GM19395 (cell line): ENCODE data around the gene GEN1.
A peak's percentile ranks its signal among the peaks of the same experiment; 100 is the strongest.

Source experiments
- ATAC-seq: cut with Tn5 transposase; IDR thresholded peaks from one replicate; pipeline ENCODE4 v1.9.1; 2021; ENCODE audit warnings: mild to moderate bottlenecking, moderate library complexity; ENCODE audit not compliant: unreplicated experiment

Gene GEN1, protein sequence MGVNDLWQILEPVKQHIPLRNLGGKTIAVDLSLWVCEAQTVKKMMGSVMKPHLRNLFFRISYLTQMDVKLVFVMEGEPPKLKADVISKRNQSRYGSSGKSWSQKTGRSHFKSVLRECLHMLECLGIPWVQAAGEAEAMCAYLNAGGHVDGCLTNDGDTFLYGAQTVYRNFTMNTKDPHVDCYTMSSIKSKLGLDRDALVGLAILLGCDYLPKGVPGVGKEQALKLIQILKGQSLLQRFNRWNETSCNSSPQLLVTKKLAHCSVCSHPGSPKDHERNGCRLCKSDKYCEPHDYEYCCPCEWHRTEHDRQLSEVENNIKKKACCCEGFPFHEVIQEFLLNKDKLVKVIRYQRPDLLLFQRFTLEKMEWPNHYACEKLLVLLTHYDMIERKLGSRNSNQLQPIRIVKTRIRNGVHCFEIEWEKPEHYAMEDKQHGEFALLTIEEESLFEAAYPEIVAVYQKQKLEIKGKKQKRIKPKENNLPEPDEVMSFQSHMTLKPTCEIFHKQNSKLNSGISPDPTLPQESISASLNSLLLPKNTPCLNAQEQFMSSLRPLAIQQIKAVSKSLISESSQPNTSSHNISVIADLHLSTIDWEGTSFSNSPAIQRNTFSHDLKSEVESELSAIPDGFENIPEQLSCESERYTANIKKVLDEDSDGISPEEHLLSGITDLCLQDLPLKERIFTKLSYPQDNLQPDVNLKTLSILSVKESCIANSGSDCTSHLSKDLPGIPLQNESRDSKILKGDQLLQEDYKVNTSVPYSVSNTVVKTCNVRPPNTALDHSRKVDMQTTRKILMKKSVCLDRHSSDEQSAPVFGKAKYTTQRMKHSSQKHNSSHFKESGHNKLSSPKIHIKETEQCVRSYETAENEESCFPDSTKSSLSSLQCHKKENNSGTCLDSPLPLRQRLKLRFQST

GRCh38 chr2:17753803-17754663, at the start of gene GEN1, which contains the start of gene SMC6:
Gene GEN1, plus strand, starts transcription at chr2:17754138. Its CDS starts 5,806 bp downstream, at chr2:17759944.
Gene SMC6, minus strand, starts transcription at chr2:17753810. Its CDS starts 7,864 bp downstream, at chr2:17745946.
- ATAC-seq: peak; percentile 62

DNA sequence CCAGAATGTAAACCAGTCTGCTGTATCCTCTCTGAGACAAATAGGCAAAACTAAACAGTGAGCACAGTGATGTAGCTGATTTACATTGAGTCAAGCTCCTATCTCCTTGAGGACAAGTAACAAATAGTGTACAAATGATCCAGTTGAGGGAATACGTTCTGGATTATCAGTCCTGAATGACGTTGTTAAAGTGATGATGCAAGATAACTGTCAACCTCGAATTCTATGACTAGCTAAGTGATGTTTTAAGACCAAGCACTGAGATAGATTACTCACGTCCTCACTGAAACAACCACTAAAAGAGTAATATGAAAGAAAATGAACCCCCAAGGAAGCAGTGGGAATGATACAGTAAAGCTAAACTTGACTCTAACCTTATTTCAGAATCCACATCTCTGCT, 47.1 kb upstream of the GEN1 start:
- no peak for ATAC-seq

DNA sequence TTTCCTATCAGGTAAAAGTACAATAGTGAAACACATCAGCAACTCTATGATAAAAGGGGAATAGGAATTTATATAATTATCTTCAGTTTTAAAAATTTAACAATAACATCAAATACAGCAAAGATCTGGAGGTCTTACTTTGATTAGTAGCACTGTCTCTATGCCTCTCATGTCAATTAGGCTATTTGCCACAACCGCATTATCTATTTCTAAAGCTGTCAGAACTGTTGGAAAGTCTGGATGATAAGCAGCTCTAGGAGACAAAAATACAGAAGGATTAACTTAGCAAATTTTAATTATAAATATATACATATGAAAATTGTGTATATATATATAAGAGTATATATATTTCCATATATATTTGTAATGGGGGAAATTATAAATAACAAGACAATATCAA, 45.4 kb upstream of the GEN1 start:
- ATAC-seq: no peak

- no peak for ATAC-seq
Measured at GRCh38 chr2:17709897-17710296, 44.0 kb upstream of the GEN1 start.

DNA sequence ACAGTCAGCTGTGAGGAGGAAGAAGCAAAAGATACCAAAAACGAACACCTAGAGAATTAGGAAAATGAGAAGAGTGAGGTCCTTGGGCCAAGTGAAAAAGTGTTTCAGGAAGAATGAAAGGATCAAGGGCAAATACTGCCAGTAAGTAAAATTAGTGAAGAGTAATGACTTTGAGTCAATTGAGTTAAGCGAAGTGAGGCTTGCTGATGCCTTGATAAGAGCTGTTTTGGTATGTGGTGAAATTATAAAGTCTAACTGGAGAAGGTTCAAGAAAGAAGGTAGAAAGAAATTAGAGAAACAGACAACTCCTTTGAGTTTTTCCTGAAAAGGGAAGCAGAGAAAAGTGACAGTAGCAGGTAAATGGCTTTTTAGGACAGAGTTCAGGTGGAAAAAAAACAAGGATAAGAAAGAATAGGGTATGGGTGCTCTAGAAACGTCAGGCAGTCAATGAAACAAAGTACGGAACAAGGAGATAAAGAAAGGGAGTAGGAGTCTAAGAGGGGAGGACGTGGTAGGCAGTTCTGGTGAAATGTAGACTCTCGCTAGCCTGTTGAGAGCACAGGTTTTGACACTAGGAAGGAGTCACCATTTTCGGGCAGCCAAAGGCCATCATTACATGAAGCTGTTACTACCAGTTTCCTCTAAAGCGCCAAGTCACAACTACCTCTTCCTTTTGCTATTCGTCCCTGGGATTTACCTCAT, 43.2 kb upstream of the GEN1 start:
- no peak for ATAC-seq

- ATAC-seq: no peak
Measured at GRCh38 chr2:17713291-17713690, 40.6 kb upstream of the GEN1 start.

- ATAC-seq: no peak
Measured at GRCh38 chr2:17717666-17718065, 36.3 kb upstream of the GEN1 start.

- no peak for ATAC-seq
Measured at GRCh38 chr2:17718689-17719088, 35.2 kb upstream of the GEN1 start.

DNA sequence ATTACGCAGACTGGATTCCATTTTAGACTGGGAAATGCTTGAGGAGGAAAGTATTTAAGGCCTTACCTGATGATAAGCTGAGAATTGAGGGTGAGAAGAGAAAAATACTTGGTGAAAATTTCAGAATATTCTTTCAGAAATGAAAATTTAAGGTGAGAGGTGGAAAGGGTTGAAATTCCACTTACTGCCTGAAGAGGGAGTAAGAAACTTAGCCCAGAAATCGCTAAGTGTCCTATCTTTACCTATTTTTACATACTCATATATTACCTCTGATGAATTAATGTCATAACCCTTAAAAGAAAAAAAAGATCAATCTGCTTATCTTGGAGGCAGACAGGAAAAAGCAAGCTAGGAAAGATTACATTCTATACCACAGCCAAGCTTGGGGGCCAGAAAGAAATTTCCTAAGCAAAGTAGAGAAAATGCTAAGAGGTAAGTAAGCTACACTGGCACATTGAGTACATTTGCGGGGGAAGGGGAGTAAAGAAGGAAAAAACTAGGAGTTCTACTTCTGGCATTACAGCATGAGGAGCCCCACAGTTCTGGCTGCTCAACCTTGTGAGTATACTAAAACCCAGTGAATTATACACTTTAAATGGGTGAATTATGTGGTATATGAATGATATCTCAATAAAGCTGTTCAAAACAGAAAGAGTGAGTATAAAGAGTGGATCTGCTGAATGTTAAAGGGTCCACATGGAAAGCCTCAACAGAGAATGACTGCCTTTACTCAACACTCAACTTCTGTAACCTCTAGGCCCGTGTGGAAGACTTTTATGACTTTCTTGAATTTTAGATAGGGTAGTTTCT, 34.2 kb upstream of the GEN1 start:
- peak; percentile 81 for ATAC-seq

- no peak for ATAC-seq
Measured at GRCh38 chr2:17728210-17728609, 25.7 kb upstream of the GEN1 start.

DNA sequence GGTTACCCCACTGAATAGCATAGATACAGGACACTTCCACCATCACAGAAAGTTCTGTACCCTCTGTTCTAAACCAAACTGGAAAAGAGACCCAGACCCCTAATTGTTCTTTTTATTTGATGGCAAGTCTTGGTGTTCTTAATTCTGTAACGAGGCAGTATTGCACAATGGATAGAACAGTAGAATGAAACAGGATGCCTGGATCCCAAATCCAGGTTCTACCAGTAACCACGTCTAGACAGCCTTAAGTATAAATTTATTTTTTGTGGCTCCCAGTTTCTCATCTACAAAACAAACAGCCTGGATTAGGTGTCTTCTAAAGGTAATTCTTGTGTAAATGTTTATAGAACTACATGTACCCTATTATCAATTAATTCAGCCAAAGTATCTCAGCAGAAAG, 24.1 kb upstream of the GEN1 start:
- no peak for ATAC-seq

GRCh38 chr2:17733599-17733998, 20.3 kb upstream of the GEN1 start:
- ATAC-seq: no peak

DNA sequence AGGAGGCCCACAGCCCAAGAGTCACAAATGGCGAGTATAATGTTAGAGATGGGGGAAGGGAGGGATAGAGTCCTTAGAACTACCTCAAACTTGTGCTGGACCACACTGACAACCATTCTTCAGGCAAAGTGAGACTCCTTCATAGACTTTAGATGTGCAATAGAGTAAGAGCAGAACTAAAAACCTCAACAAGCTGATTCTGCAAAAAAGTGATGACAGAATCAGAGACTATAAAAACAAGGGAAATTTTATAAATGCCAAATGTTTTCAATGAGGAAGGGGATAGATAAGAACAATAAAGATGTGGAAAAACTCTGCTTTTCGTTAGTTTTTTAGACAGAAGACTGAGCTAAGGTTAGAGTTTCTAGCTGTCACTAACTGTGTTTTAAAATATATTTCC, 18.1 kb upstream of the GEN1 start:
- ATAC-seq: no peak

GRCh38 chr2:17736989-17737388, 16.9 kb upstream of the GEN1 start:
- ATAC-seq: no peak

DNA sequence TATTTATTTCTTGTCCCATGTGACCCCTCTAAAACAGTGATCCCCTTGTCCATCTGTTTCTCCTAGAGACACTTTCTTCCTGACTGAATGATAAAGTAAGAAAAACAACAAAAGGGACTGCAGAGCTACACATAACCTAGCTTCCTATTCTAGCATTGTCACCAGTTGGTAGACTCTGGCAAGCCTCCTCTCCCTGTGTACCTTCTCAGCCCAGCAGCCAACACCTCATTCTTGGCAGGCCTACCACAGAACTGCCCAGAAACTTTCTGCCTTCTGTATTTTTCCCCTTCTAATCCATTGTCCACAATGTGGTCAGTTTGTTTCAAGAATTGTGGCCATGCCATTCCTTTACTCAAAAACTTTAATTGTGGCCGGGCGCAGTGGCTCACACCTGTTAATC, 13.7 kb upstream of the GEN1 start:
- no peak for ATAC-seq

GRCh38 chr2:17747684-17748452, 6.1 kb upstream of the GEN1 start:
- ATAC-seq: no peak

- no peak for ATAC-seq
Measured at GRCh38 chr2:17748745-17749144, 5.2 kb upstream of the GEN1 start.

DNA sequence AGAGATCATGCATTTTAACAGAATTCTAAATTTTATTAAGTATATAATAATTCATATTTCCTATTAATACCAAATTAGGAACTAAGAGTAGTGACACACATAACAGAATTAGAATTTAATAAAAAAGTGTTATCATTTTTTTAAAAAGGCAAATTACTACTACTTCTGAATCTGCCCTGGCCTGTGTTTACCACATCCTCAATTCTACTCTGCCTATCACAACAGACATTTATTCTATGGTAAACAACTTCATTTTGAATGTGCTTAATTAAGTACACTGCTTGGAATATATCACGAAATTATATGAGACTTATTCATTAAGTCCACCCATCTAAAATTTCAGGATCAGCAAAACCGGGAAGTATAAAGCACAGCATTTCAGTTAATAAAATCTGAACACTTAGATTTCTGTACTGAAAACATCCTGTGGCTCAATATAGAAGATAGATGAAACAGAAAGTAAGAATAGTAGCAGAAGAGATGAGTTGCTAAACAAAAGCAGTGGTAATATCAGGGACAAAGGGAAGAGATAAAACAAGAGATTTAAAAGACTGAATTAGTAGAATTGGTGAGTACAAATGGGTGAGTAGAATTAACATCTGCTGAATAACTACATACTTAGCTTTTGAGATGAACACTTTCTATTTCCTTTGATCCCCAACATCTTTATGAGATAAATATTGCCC, 4.0 kb upstream of the GEN1 start:
- ATAC-seq: peak; percentile 40
